Loucy (cell line): ENCODE results near the gene SYNDIG1.

Source experiments
- H2AFZ ChIP-seq: fragments of 200-600 bp; sonication (generic); 2 replicates; pipeline ENCODE4 v1.6.0; 2016; ENCODE audit warnings: antibody characterized with exemption, mild to moderate bottlenecking, low read length, moderate library complexity
- H3F3A ChIP-seq: fragments of 200-600 bp; 2 replicates; pipeline ENCODE4 v1.6.0; 2016; ENCODE audit warnings: antibody characterized with exemption, low read depth, mild to moderate bottlenecking
- H3K27me3 ChIP-seq: fragments of 200-600 bp; sonication (generic); 2 replicates; pipeline ENCODE4 v1.6.1; 2014; ENCODE audit warnings: low read length, mild to moderate bottlenecking; ENCODE audit not compliant: insufficient read depth, poor library complexity, severe bottlenecking
- H3K36me3 ChIP-seq: fragments of 200-600 bp; sonication (generic); 2 replicates; pipeline ENCODE4 v1.6.1; 2016; ENCODE audit warnings: low read length; ENCODE audit not compliant: insufficient read depth
- H3K4me1 ChIP-seq: fragments of 200-600 bp; sonication (generic); 2 replicates; pipeline ENCODE4 v1.5.1; 2014; ENCODE audit warnings: low read length, mild to moderate bottlenecking; ENCODE audit not compliant: insufficient read depth, poor library complexity, severe bottlenecking
- H3K4me2 ChIP-seq: fragments of 200-600 bp; sonication (generic); 2 replicates; pipeline ENCODE4 v1.6.0; 2014; ENCODE audit warnings: antibody characterized with exemption, low read length, low read depth, mild to moderate bottlenecking; ENCODE audit not compliant: poor library complexity, severe bottlenecking
- H3K4me3 ChIP-seq: fragments of 200-600 bp; sonication (generic); 2 replicates; pipeline ENCODE4 v1.5.1; 2014; ENCODE audit warnings: low read length, mild to moderate bottlenecking, mixed read lengths; ENCODE audit not compliant: poor library complexity, severe bottlenecking
- H3K79me2 ChIP-seq: fragments of 200-600 bp; sonication (generic); 2 replicates; pipeline ENCODE4 v1.6.1; 2014; ENCODE audit warnings: low read length; ENCODE audit not compliant: insufficient read depth
- H3K9ac ChIP-seq: fragments of 200-600 bp; sonication (generic); 2 replicates; pipeline ENCODE4 v1.6.0; 2014; ENCODE audit warnings: mild to moderate bottlenecking, low read depth, low read length, moderate library complexity; ENCODE audit not compliant: poor library complexity, severe bottlenecking
- H3K9me2 ChIP-seq: fragments of 200-600 bp; sonication (generic); replicated peaks from 2 replicates; pipeline ENCODE4 v1.6.1; 2016; ENCODE audit warnings: low read depth, low read length, mixed read lengths
- H3K9me3 ChIP-seq: fragments of 200-600 bp; sonication (generic); 2 replicates; pipeline ENCODE4 v1.6.1; 2014; ENCODE audit warnings: mild to moderate bottlenecking, antibody characterized with exemption, low read length, low read depth; ENCODE audit not compliant: insufficient read depth
- H4K20me1 ChIP-seq: fragments of 200-600 bp; sonication (generic); 2 replicates; pipeline ENCODE4 v1.6.0; 2014; ENCODE audit warnings: antibody characterized with exemption, low read length, mild to moderate bottlenecking; ENCODE audit not compliant: insufficient read depth, poor library complexity, severe bottlenecking
- CTCF ChIP-seq: fragments of 200-600 bp; sonication (generic); conservative IDR thresholded peaks from 2 replicates; pipeline ENCODE4 v1.5.1; 2014; ENCODE audit warnings: mild to moderate bottlenecking, antibody characterized with exemption, low read length
- EZH2phosphoT487 ChIP-seq: fragments of 200-600 bp; IDR thresholded peaks from 2 replicates; pipeline ENCODE4 v1.6.1; 2018; ENCODE audit warnings: antibody characterized with exemption, mild to moderate bottlenecking, moderate library complexity, borderline replicate concordance

SYNDIG1 gene

GRCh38 chr20:24628985-24629384 is 159.6 kb downstream of the SYNDIG1 start:
- H4K20me1 ChIP-seq: no peaks in the 10 kb centered on the region
- H3F3A ChIP-seq: no peaks in the 10 kb centered on the region
- H3K9me3 ChIP-seq: no peaks in the 10 kb centered on the region
- H3K79me2 ChIP-seq: no peaks in the 10 kb centered on the region
- H3K4me1 ChIP-seq: no peaks in the 10 kb centered on the region
- TF ChIP-seq CTCF (no peak), EZH2phosphoT487 (no peak)
- no peaks in the 10 kb centered on the region for H3K36me3 ChIP-seq
- H2AFZ ChIP-seq: no peak overlapping the region
- no peaks in the 10 kb centered on the region for H3K9me2 ChIP-seq
- H3K27me3 ChIP-seq: no peaks in the 10 kb centered on the region
- H3K9ac ChIP-seq: no peak overlapping the region
- H3K4me2 ChIP-seq: no peak overlapping the region
- no peak overlapping the region for H3K4me3 ChIP-seq

DNA sequence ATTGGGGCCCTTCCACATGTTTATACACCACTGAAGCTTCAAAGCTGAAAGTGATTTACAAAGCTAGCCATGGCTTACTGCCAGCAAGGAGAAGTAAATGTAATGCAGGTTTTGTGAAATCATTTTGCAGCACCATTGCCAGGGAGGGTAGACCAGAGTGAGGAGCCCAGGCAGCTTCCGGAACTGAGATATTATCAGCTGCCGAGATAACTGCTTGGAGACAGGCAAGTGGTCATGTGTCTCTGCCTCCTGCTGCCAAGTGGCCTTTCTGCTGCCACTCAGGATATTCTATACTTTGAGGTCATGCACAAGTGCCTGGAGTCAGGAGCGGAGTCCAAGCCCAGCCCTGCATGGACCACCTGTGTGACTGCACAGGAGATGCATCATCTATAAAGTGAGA is 160.2 kb downstream of the SYNDIG1 start:
- Histone ChIP-seq H3K79me2 (no peaks in the 10 kb centered on the region), H3K4me2 (no peak overlapping the region), H3F3A (no peaks in the 10 kb centered on the region), H3K27me3 (no peaks in the 10 kb centered on the region), H4K20me1 (no peaks in the 10 kb centered on the region), H3K4me1 (no peaks in the 10 kb centered on the region), H3K9ac (no peak overlapping the region), H3K9me2 (no peaks in the 10 kb centered on the region), H3K4me3 (no peak overlapping the region), H3K9me3 (no peaks in the 10 kb centered on the region), H3K36me3 (no peaks in the 10 kb centered on the region), H2AFZ (no peak overlapping the region)
- TF ChIP-seq EZH2phosphoT487: no peak

- Histone ChIP-seq H3K79me2 (no peaks in the 10 kb centered on the region), H3K9ac (no peak overlapping the region), H3K4me2 (no peak overlapping the region), H4K20me1 (no peaks in the 10 kb centered on the region), H3K4me1 (no peaks in the 10 kb centered on the region), H3K9me3 (no peaks in the 10 kb centered on the region), H3K27me3 (no peaks in the 10 kb centered on the region), H3K4me3 (no peak overlapping the region), H3K9me2 (no peaks in the 10 kb centered on the region), H3F3A (no peaks in the 10 kb centered on the region), H2AFZ (no peak overlapping the region), H3K36me3 (no peaks in the 10 kb centered on the region)
- TF ChIP-seq EZH2phosphoT487: no peak
- TF ChIP-seq CTCF: no peak
Observed at GRCh38 chr20:24630486-24631172, 161.2 kb downstream of the SYNDIG1 start.

DNA sequence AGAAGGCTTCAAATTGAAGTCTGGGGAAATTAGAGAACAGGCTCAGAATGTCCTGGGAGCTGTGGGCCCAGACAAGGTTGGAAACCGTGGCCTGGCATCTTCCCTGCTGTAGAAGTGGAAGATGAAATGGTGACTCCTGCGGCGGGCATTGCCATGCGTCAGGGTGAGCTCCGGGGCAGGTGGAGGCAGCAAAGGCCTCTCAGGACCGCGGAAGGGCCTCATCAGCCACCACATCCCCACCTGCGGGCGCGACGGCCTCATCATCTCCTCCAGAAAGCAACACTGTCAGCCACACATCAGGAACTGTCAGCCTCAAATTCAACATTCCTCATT is 161.7 kb downstream of the SYNDIG1 start:
- Histone ChIP-seq H3K4me1 (no peaks in the 10 kb centered on the region), H4K20me1 (no peaks in the 10 kb centered on the region), H3K4me3 (no peak overlapping the region), H3K36me3 (no peaks in the 10 kb centered on the region), H3F3A (no peaks in the 10 kb centered on the region), H3K4me2 (no peak overlapping the region), H3K9ac (no peak overlapping the region), H3K79me2 (no peaks in the 10 kb centered on the region), H3K9me2 (no peaks in the 10 kb centered on the region), H2AFZ (no peak overlapping the region), H3K27me3 (no peaks in the 10 kb centered on the region), H3K9me3 (no peaks in the 10 kb centered on the region)
- TF ChIP-seq CTCF: no peak
- TF ChIP-seq EZH2phosphoT487: no peak
